Esophagus muscularis mucosa (tissue), 3 donors: ENCODE measurements around the gene ERBIN.

ENCODE experiments used
- CTCF ChIP-seq, 3 experiments: fragments of 200-600 bp in 2 of 3; fragments of 450-650 bp in 1 of 3; sonication (generic) in 2 of 3; IDR thresholded peaks; one replicate each; pipeline ENCODE4 v1.5.1; 2017 to 2019; ENCODE audit warnings: antibody characterized with exemption in 3 of 3, mild to moderate bottlenecking in 2 of 3, moderate library complexity in 1 of 3
- EP300 ChIP-seq: sonication (generic); formaldehyde crosslinking; IDR thresholded peaks from one replicate; pipeline ENCODE4 v1.6.1; 2017; ENCODE audit warnings: antibody characterized with exemption

GRCh38 chr5:65984098-65984885 lies 57.9 kb downstream of the ERBIN start:
- TF ChIP-seq CTCF (IDR thresholded peaks at IDR 0.05) (no peak), EP300 (no peak)
